H1 (cell line): ENCODE data around the gene NDC1. TPM values are rescaled to one million over a fixed set of nuclear protein-coding genes. Genes with fewer than 3 reads are reported as not detected.

Experiments
- CTCF ChIA-PET: fragments of 300-600 bp; sonication (Branson Sonifier 250); formaldehyde crosslinking; loops from one replicate; lab custom pipeline; 2021; ENCODE audit not compliant: partially characterized antibody; lab: Charles Lee
- POLR2A ChIA-PET: fragments of 300-600 bp; sonication (Branson Sonifier 250); formaldehyde crosslinking; loops from one replicate; lab custom pipeline; 2021; ENCODE audit warnings: inconsistent platforms; ENCODE audit not compliant: partially characterized antibody; lab: Charles Lee
- DNase-seq, 2 experiments: peaks; one replicate each; pipeline versions ENCODE4 v3.0.0 to v3.0.0-alpha.2; 2010 to 2022; ENCODE audit warnings: low spot score in 2 of 2, low read depth in 1 of 2, mixed read lengths in 1 of 2
- FAIRE-seq: peaks from 2 replicates; lab custom pipeline; 2011; peaks lifted over from hg19 to GRCh38; lab: Jason Lieb, UNC
- H2AFZ ChIP-seq: 2 replicates; pipeline ENCODE4 v1.8.1; 2012; ENCODE audit warnings: low read length, inconsistent platforms
- H2AK5ac ChIP-seq: 2 replicates; pipeline ENCODE4 v1.6.1; 2013; ENCODE audit warnings: low read depth, low read length
- H2BK120ac ChIP-seq: replicated peaks from 2 replicates; pipeline ENCODE3; 2013; ENCODE audit warnings: low read depth, low read length, inconsistent platforms
- H2BK12ac ChIP-seq: 2 replicates; pipeline ENCODE4 v1.6.1; 2013; ENCODE audit warnings: low read depth, low read length
- H2BK15ac ChIP-seq: 2 replicates; pipeline ENCODE4 v1.6.1; 2013; ENCODE audit warnings: low read length
- H2BK20ac ChIP-seq: 2 replicates; pipeline ENCODE4 v1.6.1; 2013; ENCODE audit warnings: low read length
- H2BK5ac ChIP-seq: 2 replicates; pipeline ENCODE4 v1.6.1; 2013; ENCODE audit warnings: low read depth, low read length
- H3K14ac ChIP-seq: 2 replicates; pipeline ENCODE4 v1.6.1; 2013; ENCODE audit warnings: inconsistent platforms; ENCODE audit not compliant: insufficient read length
- H3K18ac ChIP-seq: 2 replicates; pipeline ENCODE4 v1.6.1; 2013; ENCODE audit warnings: low read length; ENCODE audit errors: extremely low read depth
- H3K23ac ChIP-seq: 2 replicates; pipeline ENCODE4 v1.6.1; 2013; ENCODE audit warnings: inconsistent platforms; ENCODE audit not compliant: insufficient read length
- H3K23me2 ChIP-seq: 2 replicates; pipeline ENCODE4 v1.6.1; 2013; ENCODE audit warnings: low read depth, low read length
- H3K27ac ChIP-seq: 2 replicates; pipeline ENCODE4 v1.6.1; 2011; ENCODE audit warnings: low read depth, low read length, inconsistent platforms
- H3K27me3 ChIP-seq, 4 experiments: replicated peaks in 1 of 4; 1 replicate in 1 of 4; 2 replicates in 3 of 4; pipeline versions ENCODE4 v1.6.1 to v1.8.1; 2011 to 2013; ENCODE audit warnings: low read length in 3 of 4, mild to moderate bottlenecking in 3 of 4, inconsistent platforms in 2 of 4, mixed read lengths in 2 of 4, moderate library complexity in 1 of 4; ENCODE audit not compliant: control insufficient read depth in 3 of 4, insufficient read depth in 3 of 4; ENCODE audit errors: extremely low read depth in 1 of 4
- H3K36me3 ChIP-seq, 4 experiments: 2 replicates each; pipeline versions ENCODE4 v1.6.1 to v1.8.1; 2011 to 2013; ENCODE audit warnings: mild to moderate bottlenecking in 4 of 4, low read length in 3 of 4, moderate library complexity in 2 of 4, control low read depth in 1 of 4, inconsistent platforms in 1 of 4; ENCODE audit not compliant: insufficient read depth in 4 of 4, control insufficient read depth in 2 of 4
- H3K4ac ChIP-seq: replicated peaks from 2 replicates; pipeline ENCODE3; 2013; ENCODE audit warnings: low read length, low read depth, mixed read lengths, inconsistent platforms; ENCODE audit not compliant: insufficient read length
- H3K4me1 ChIP-seq, 4 experiments: replicated peaks in 1 of 4; 1 replicate in 1 of 4; 2 replicates in 3 of 4; pipeline versions ENCODE4 v1.6.1 to v1.8.1; 2011 to 2013; ENCODE audit warnings: low read length in 3 of 4, inconsistent platforms in 2 of 4, mixed read lengths in 1 of 4; ENCODE audit not compliant: insufficient read depth in 4 of 4, control insufficient read depth in 3 of 4
- H3K4me2 ChIP-seq, 2 experiments: 2 replicates each; pipeline versions ENCODE4 v1.6.1 to v1.8.1; 2011 to 2013; ENCODE audit warnings: low read depth in 2 of 2, low read length in 2 of 2, control low read depth in 1 of 2, inconsistent platforms in 1 of 2, mild to moderate bottlenecking in 1 of 2; ENCODE audit not compliant: insufficient read depth in 1 of 2
- H3K4me3 ChIP-seq, 4 experiments: fragments of 200-600, 300-600 bp in 1 of 4; sonication (generic), shearing (Covaris generic), sonication (Bioruptor Twin) in 1 of 4; 2 replicates each; pipeline versions ENCODE4 v1.5.1 to v1.8.1; 2011 to 2016; ENCODE audit warnings: low read length in 4 of 4, low read depth in 3 of 4, control low read depth in 2 of 4, inconsistent platforms in 2 of 4, mild to moderate bottlenecking in 2 of 4, mixed read lengths in 1 of 4, moderate library complexity in 1 of 4; ENCODE audit not compliant: insufficient read depth in 2 of 4; ENCODE audit errors: extremely low read depth in 1 of 4
- H3K56ac ChIP-seq: replicated peaks from 2 replicates; pipeline ENCODE3; 2013; ENCODE audit warnings: low read depth, mild to moderate bottlenecking, mixed read lengths, low read length, inconsistent platforms; ENCODE audit not compliant: insufficient read length
- H3K79me1 ChIP-seq: 2 replicates; pipeline ENCODE4 v1.6.1; 2013; ENCODE audit warnings: low read depth, low read length, control low read depth
- H3K79me2 ChIP-seq, 2 experiments: 2 replicates each; pipeline versions ENCODE4 v1.6.1 to v1.8.1; 2012 to 2013; ENCODE audit warnings: low read length in 2 of 2, mild to moderate bottlenecking in 2 of 2, inconsistent platforms in 1 of 2; ENCODE audit not compliant: insufficient read depth in 2 of 2, control insufficient read depth in 1 of 2
- H3K9ac ChIP-seq, 4 experiments: replicated peaks in 1 of 4; 1 replicate in 1 of 4; 2 replicates in 3 of 4; pipeline versions ENCODE4 v1.6.1 to v1.8.1; 2011 to 2013; ENCODE audit warnings: low read depth in 3 of 4, low read length in 3 of 4, control low read depth in 2 of 4, mild to moderate bottlenecking in 2 of 4, moderate library complexity in 2 of 4, inconsistent platforms in 1 of 4; ENCODE audit errors: extremely low read depth in 1 of 4
- H3K9me3 ChIP-seq, 2 experiments: 2 replicates each; pipeline versions ENCODE4 v1.6.1 to v1.8.1; 2012 to 2013; ENCODE audit warnings: mild to moderate bottlenecking in 2 of 2, moderate library complexity in 2 of 2, control low read depth in 1 of 2, inconsistent platforms in 1 of 2, low read depth in 1 of 2, low read length in 1 of 2, mixed read lengths in 1 of 2; ENCODE audit not compliant: insufficient read depth in 2 of 2
- H4K20me1 ChIP-seq, 2 experiments: replicated peaks in 1 of 2; 2 replicates each; pipeline versions ENCODE3 to v1.8.1; 2011 to 2013; ENCODE audit warnings: inconsistent platforms in 2 of 2, low read length in 2 of 2, mild to moderate bottlenecking in 1 of 2; ENCODE audit not compliant: insufficient read depth in 2 of 2, control insufficient read depth in 1 of 2
- H4K5ac ChIP-seq: 2 replicates; pipeline ENCODE4 v1.6.1; 2013; ENCODE audit warnings: low read length, low read depth, mixed read lengths, inconsistent platforms; ENCODE audit not compliant: insufficient read length
- H4K8ac ChIP-seq: 2 replicates; pipeline ENCODE4 v1.8.0; 2013; ENCODE audit warnings: mild to moderate bottlenecking, moderate library complexity, low read length, inconsistent platforms; ENCODE audit not compliant: insufficient read depth; ENCODE audit errors: extremely low read depth
- H4K91ac ChIP-seq: replicated peaks from 2 replicates; pipeline ENCODE3; 2013; ENCODE audit warnings: low read length, mixed read lengths, inconsistent platforms; ENCODE audit not compliant: insufficient read length
- CTCF ChIP-seq, 3 experiments: IDR thresholded peaks; 1 replicate in 2 of 3; 2 replicates in 1 of 3; pipeline versions ENCODE4 v1.5.1 to v1.6.1; 2011; ENCODE audit warnings: low read length in 3 of 3, mild to moderate bottlenecking in 3 of 3, inconsistent platforms in 2 of 3, low read depth in 1 of 3, moderate library complexity in 1 of 3; ENCODE audit not compliant: insufficient read depth in 1 of 3; ENCODE audit errors: control extremely low read depth in 1 of 3
- GABPA ChIP-seq: IDR thresholded peaks from 2 replicates; pipeline ENCODE4 v1.6.1; 2011; ENCODE audit warnings: mild to moderate bottlenecking, low read length, moderate library complexity, borderline replicate concordance; ENCODE audit not compliant: insufficient read depth
- RAD21 ChIP-seq, 2 experiments: IDR thresholded peaks in 1 of 2; conservative IDR thresholded peaks in 1 of 2; 2 replicates each; pipeline ENCODE4 v1.6.1; 2011; ENCODE audit warnings: low read depth in 2 of 2, low read length in 2 of 2, improper control_type of control experiment in 1 of 2, inconsistent platforms in 1 of 2, mild to moderate bottlenecking in 1 of 2, moderate library complexity in 1 of 2
- TBP ChIP-seq: IDR thresholded peaks from 2 replicates; pipeline ENCODE4 v1.6.1; 2011; ENCODE audit warnings: low read depth, low read length, improper control_type of control experiment
- ZNF274 ChIP-seq: IDR thresholded peaks from 2 replicates; pipeline ENCODE4 v1.7.0; 2012; ENCODE audit warnings: low read length, borderline replicate concordance; ENCODE audit errors: extremely low read depth
- WGBS, 2 experiments: shearing (Covaris generic) in 1 of 2; methylation state at CpG; one replicate each; pipeline versions ENCODE4 v1.1.6 to v1.1.7; 2013 to 2015; ENCODE audit warnings: low lambda C conversion rate in 2 of 2, mixed read lengths in 2 of 2, inconsistent platforms in 1 of 2, low coverage in 1 of 2, missing lambda C conversion rate in 1 of 2; ENCODE audit not compliant: insufficient replicate concordance in 2 of 2, insufficient coverage in 1 of 2, insufficient read length in 1 of 2; ENCODE audit errors: extremely low coverage in 1 of 2, missing lambda C conversion rate in 1 of 2; 5-methylcytosine and 5-hydroxymethylcytosine counted together
- polyA plus RNA-seq, 7 experiments: library from polyadenylated mRNA; depleted of rRNA in 3 of 7; stranded (reverse) in 5 of 7; unstranded in 2 of 7; fragments of >200 nt in 5 of 7; fragments of 200-250 nt in 2 of 7; gene quantifications; 1 replicate in 5 of 7; 2 replicates in 1 of 7; 4 replicates in 1 of 7; pipeline versions ENCODE4 v1.2.1 to v1.2.3, GENCODE V29; 2011 to 2013; ENCODE audit warnings: missing spikeins in 2 of 7, mixed read lengths in 2 of 7
- total RNA-seq: library from RNA; stranded (reverse); fragmentation: NEBNext Ultra II Directional; extraction: Animal tissue kit (Norgen Biotek cat#: 25700); gene quantifications from 2 replicates; pipeline ENCODE4 v1.2.1, GENCODE V29; 2021

The NDC1 gene
- total and polyA plus RNA-seq, 2 of the 8 experiments (the other 6 are each of a cell fraction or from before 2014, with no cell fraction given): 62.9 to 66.1 TPM

- Histone ChIP-seq H3K79me2 (no peaks in the 10 kb centered on the region), H3K56ac (no peak overlapping the region), H2BK20ac (no peak overlapping the region)
- TF ChIP-seq GABPA (no peak), TBP (no peak), CTCF (IDR thresholded peaks at IDR 0.05; ENCODE audit: control extremely low read depth in 1 of 3, insufficient read depth in 1 of 3, low read depth in 1 of 3, low read length in 3 of 3) (peak in 2 of 3 experiments; percentile 41 to 56; a peak in 2 of 4 replicates), ZNF274 (no peak), RAD21 (IDR thresholded peaks at IDR 0.05 in 1 of 2, conservative IDR thresholded peaks at IDR 0.05 in 1 of 2; ENCODE audit: low read depth in 2 of 2, low read length in 2 of 2) (peak; percentile 53 to 55)
- TF ChIP-seq, all 59 proteins: peak for 2
- Histone ChIP-seq H3K23me2 (no peaks in the 10 kb centered on the region), H3K36me3 (peaks cover 0 to 21% (median 9%) of the 10 kb centered on the region in 4 experiments; a peak in 5 of 8 replicates), H2BK15ac (no peak overlapping the region), H3K27me3 (no peaks in the 10 kb centered on the region), H3K4ac (no peak overlapping the region), H3K9ac (no peak overlapping the region), H3K4me3 (no peak overlapping the region), H3K27ac (no peak overlapping the region), H3K79me1 (no peaks in the 10 kb centered on the region), H3K4me2 (no peak overlapping the region), H2AFZ (no peak overlapping the region), H2AK5ac (no peak overlapping the region), H3K4me1 (no peaks in the 10 kb centered on the region), H2BK5ac (no peak overlapping the region), H3K23ac (no peak overlapping the region), H4K5ac (no peak overlapping the region), H2BK12ac (no peak overlapping the region), H4K20me1 (no peaks in the 10 kb centered on the region), H3K14ac (no peak overlapping the region), H4K8ac (no peak overlapping the region), H4K91ac (no peak overlapping the region), H3K18ac (no peak overlapping the region), H2BK120ac (no peak overlapping the region), H3K9me3 (no peaks in the 10 kb centered on the region)
- ChIA-PET POLR2A (interaction anchor here (1.0 kb wide), 2 partner anchors 15 to 18 kb away, joined by 3 to 4 read pairs; partner anchors contain the start of gene DIO1), CTCF (interaction anchor here (0.6 to 6.8 kb wide), 33 partner anchors 8 to 954 kb away, joined by 3 to 112 read pairs (median 4); partner anchors contain the start of genes IFT25, LRRC42 and YIPF1)
- no peak for DNase-seq
- WGBS, 2 experiments: 74% methylated on average over 5 of the region's 5 CpGs; no CpG with 5 or more reads in 1 of the 2 experiments
- FAIRE-seq: no peak
Measured at GRCh38 chr1:53878492-53879105, 40.5 kb upstream of the NDC1 start.
